ENCODE data around the gene GLIPR1L2.

GLIPR1L2 gene

GRCh38 chr12:75354011-75354410 lies 36.9 kb upstream of the GLIPR1L2 start:
- DNase-seq (ENCODE audit: extremely low read depth, insufficient read length): no peak
- Histone ChIP-seq H3K27me3 (replicated peaks; ENCODE audit: control insufficient read depth, insufficient read depth, low read length) (no peaks in the 10 kb centered on the region), H3K4me3 (replicated peaks; ENCODE audit: low read depth, low read length) (no peak overlapping the region), H3K36me3 (ENCODE audit: control insufficient read depth, insufficient read depth, low read length) (no peaks in the 10 kb centered on the region)
- TF ChIP-seq, protein P1, sequence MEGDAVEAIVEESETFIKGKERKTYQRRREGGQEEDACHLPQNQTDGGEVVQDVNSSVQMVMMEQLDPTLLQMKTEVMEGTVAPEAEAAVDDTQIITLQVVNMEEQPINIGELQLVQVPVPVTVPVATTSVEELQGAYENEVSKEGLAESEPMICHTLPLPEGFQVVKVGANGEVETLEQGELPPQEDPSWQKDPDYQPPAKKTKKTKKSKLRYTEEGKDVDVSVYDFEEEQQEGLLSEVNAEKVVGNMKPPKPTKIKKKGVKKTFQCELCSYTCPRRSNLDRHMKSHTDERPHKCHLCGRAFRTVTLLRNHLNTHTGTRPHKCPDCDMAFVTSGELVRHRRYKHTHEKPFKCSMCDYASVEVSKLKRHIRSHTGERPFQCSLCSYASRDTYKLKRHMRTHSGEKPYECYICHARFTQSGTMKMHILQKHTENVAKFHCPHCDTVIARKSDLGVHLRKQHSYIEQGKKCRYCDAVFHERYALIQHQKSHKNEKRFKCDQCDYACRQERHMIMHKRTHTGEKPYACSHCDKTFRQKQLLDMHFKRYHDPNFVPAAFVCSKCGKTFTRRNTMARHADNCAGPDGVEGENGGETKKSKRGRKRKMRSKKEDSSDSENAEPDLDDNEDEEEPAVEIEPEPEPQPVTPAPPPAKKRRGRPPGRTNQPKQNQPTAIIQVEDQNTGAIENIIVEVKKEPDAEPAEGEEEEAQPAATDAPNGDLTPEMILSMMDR (IDR thresholded peaks at IDR 0.05; ENCODE audit: insufficient read depth, low read length, poor library complexity, severe bottlenecking): no peak

GRCh38 chr12:75360920-75361319 lies 30.0 kb upstream of the GLIPR1L2 start:
- Histone ChIP-seq H3K27me3 (replicated peaks; ENCODE audit: control insufficient read depth, insufficient read depth, low read length) (no peaks in the 10 kb centered on the region), H3K36me3 (ENCODE audit: control insufficient read depth, insufficient read depth, low read length) (no peaks in the 10 kb centered on the region), H3K4me3 (replicated peaks; ENCODE audit: low read depth, low read length) (no peak overlapping the region)
- TF ChIP-seq, protein P1 (IDR thresholded peaks at IDR 0.05; ENCODE audit: insufficient read depth, low read length, poor library complexity, severe bottlenecking): no peak
- DNase-seq (ENCODE audit: extremely low read depth, insufficient read length): peak; percentile 6

DNA sequence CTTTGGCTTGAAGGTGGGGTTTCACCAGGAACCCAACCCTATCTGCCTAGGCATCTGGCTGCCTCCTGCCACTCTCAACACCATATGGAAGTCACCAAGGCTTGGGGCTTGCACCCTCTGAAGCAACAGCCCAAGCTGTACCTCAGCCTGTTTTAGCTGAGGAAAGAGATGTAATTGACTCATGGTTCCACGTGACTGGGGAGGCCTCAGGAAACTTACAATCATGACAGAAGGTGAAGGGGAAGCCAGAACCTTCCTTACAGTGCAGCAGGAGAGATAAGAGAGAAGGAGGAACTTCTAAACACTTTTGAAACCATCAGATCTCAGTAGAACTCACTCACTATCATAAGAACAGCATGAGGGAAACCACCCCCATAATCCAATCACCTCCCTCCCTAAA lies 29.5 kb upstream of the GLIPR1L2 start:
- H3K36me3 ChIP-seq (ENCODE audit: control insufficient read depth, insufficient read depth, low read length): no peaks in the 10 kb centered on the region
- DNase-seq (ENCODE audit: extremely low read depth, insufficient read length): no peak
- TF ChIP-seq, protein P1 (IDR thresholded peaks at IDR 0.05; ENCODE audit: insufficient read depth, low read length, poor library complexity, severe bottlenecking): no peak
- H3K4me3 ChIP-seq (replicated peaks; ENCODE audit: low read depth, low read length): no peak overlapping the region
- H3K27me3 ChIP-seq (replicated peaks; ENCODE audit: control insufficient read depth, insufficient read depth, low read length): no peaks in the 10 kb centered on the region

GRCh38 chr12:75364919-75365318 lies 26.0 kb upstream of the GLIPR1L2 start:
- Histone ChIP-seq H3K36me3 (ENCODE audit: control insufficient read depth, insufficient read depth, low read length) (no peaks in the 10 kb centered on the region), H3K4me3 (replicated peaks; ENCODE audit: low read depth, low read length) (no peak overlapping the region), H3K27me3 (replicated peaks; ENCODE audit: control insufficient read depth, insufficient read depth, low read length) (no peaks in the 10 kb centered on the region)
- no peak for DNase-seq (ENCODE audit: extremely low read depth, insufficient read length)
- TF ChIP-seq, protein P1 (IDR thresholded peaks at IDR 0.05; ENCODE audit: insufficient read depth, low read length, poor library complexity, severe bottlenecking): no peak

DNA sequence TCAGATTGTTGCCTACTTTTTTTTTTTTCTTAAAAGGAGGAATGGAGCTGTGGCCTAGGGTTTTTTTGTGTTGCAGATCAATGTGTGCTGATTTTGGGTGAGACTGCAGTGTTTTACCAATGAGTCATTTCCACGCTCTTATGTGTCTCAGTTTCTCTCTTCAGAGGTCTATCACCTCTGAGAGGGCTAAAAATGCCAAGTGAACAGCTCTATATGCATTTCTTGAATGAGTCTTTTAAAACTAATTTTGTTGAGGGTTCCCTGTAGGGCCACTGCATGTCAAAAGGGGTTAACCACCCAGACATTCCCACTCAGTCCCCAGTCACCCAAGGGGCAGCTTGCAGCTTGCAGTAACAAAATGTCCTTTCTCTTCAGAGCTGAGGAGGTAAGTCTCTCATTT lies 24.3 kb upstream of the GLIPR1L2 start:
- TF ChIP-seq, protein P1 (IDR thresholded peaks at IDR 0.05; ENCODE audit: insufficient read depth, low read length, poor library complexity, severe bottlenecking): no peak
- Histone ChIP-seq H3K27me3 (replicated peaks; ENCODE audit: control insufficient read depth, insufficient read depth, low read length) (no peaks in the 10 kb centered on the region), H3K36me3 (ENCODE audit: control insufficient read depth, insufficient read depth, low read length) (no peaks in the 10 kb centered on the region), H3K4me3 (replicated peaks; ENCODE audit: low read depth, low read length) (no peak overlapping the region)
- DNase-seq (ENCODE audit: extremely low read depth, insufficient read length): no peak

DNA sequence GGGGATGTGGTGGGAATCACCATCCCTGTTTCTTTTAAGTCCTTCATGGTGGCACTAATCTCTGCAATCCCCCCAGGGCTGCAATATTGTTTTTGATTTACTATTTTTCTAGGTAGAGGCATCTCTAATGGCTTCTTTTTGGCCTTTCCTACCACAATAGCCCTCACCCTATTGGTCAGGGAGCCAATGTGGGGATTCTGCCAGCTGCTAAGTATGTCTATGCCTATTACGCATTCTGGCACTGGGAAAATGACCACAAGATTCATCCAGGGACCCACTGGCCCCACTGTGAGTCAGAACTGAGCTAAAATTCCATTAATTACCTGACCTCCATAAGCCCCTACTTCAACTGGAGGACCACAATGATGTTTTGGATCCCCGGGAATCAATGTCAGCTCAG lies 15.9 kb upstream of the GLIPR1L2 start:
- DNase-seq (ENCODE audit: extremely low read depth, insufficient read length): no peak
- no peaks in the 10 kb centered on the region for H3K27me3 ChIP-seq (replicated peaks; ENCODE audit: control insufficient read depth, insufficient read depth, low read length)
- H3K4me3 ChIP-seq (replicated peaks; ENCODE audit: low read depth, low read length): no peak overlapping the region
- TF ChIP-seq, protein P1 (IDR thresholded peaks at IDR 0.05; ENCODE audit: insufficient read depth, low read length, poor library complexity, severe bottlenecking): no peak
- H3K36me3 ChIP-seq (ENCODE audit: control insufficient read depth, insufficient read depth, low read length): no peaks in the 10 kb centered on the region
